ENCODE measurements around the gene USP38.

- no peak for TF ChIP-seq EZH2 (IDR thresholded peaks at IDR 0.05; ENCODE audit: insufficient read depth, low read length)
- TF ChIP-seq CTCF (IDR thresholded peaks at IDR 0.05; ENCODE audit: insufficient read depth, low read depth, low read length) = no peak
These were observed 18.9 kb downstream of the USP38 start for GRCh38 chr4:143203577-143203976.
